ENCODE data around the gene SCARF2.

GRCh38 chr22:20436307-20436767 is 1.3 kb downstream of the SCARF2 start:
- no peak for TF ChIP-seq POLR2A (IDR thresholded peaks at IDR 0.05; ENCODE audit: low read depth, low read length)
- no peak for TF ChIP-seq TAF1 (IDR thresholded peaks at IDR 0.05; ENCODE audit: borderline replicate concordance, low read depth, low read length)
- TF ChIP-seq POLR2AphosphoS5 (IDR thresholded peaks at IDR 0.05; ENCODE audit: low read depth, low read length): no peak
